Astrocyte (in vitro differentiated cells and primary cell): ENCODE data around the gene SMARCA4.

Source experiments
- CTCF ChIP-seq: IDR thresholded peaks from 2 replicates; pipeline ENCODE4 v1.5.1; 2011; ENCODE audit warnings: low read depth, mild to moderate bottlenecking, inconsistent platforms, low read length, moderate library complexity; ENCODE audit not compliant: insufficient read depth
- EZH2 ChIP-seq: IDR thresholded peaks from 2 replicates; pipeline ENCODE4 v1.6.1; 2012; ENCODE audit warnings: mild to moderate bottlenecking, low read length, inconsistent platforms; ENCODE audit not compliant: insufficient read depth

- TF ChIP-seq CTCF, result no peak
- no peak for TF ChIP-seq EZH2
Observed at GRCh38 chr19:11041966-11042627, 81.3 kb downstream of the SMARCA4 start.
